Suprapubic skin (tissue), 3 donors: ENCODE results near the gene MEGF9.

Experiments used
- POLR2A ChIP-seq, 2 donors: fragments of 450-650 bp; IDR thresholded peaks; one replicate each; pipeline ENCODE4 v1.6.1; 2017; ENCODE audit warnings: antibody characterized with exemption in 2 of 2, mild to moderate bottlenecking in 2 of 2, moderate library complexity in 2 of 2
- TF ChIP-seq, protein P1 (sequence below), 2 donors: fragments of 200-600 bp in 1 of 2; fragments of 450-650 bp in 1 of 2; sonication (generic) in 1 of 2; IDR thresholded peaks; one replicate each; pipeline ENCODE4 v1.5.1; 2016 to 2019; ENCODE audit warnings: antibody characterized with exemption in 2 of 2, mild to moderate bottlenecking in 1 of 2, moderate library complexity in 1 of 2

DNA sequence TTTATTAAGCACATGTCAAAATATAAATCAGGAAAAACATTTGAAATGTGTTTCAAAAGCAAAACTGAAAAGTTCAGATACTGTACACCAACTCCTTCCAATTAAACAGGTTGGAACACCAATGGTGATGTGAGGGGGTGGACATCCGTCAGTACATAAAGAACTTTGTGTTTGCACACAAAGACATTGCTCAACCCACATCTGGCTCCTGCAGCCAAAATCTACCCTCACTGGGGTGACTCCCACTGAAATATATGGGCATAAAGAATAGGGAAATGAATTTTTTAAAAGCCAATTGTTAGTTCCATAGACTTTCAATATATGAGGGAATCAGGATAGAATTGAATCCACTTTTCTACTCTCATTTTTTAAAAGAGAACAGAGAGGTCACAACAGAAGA lies 63.9 kb downstream of the MEGF9 start:
- TF ChIP-seq, protein P1, sequence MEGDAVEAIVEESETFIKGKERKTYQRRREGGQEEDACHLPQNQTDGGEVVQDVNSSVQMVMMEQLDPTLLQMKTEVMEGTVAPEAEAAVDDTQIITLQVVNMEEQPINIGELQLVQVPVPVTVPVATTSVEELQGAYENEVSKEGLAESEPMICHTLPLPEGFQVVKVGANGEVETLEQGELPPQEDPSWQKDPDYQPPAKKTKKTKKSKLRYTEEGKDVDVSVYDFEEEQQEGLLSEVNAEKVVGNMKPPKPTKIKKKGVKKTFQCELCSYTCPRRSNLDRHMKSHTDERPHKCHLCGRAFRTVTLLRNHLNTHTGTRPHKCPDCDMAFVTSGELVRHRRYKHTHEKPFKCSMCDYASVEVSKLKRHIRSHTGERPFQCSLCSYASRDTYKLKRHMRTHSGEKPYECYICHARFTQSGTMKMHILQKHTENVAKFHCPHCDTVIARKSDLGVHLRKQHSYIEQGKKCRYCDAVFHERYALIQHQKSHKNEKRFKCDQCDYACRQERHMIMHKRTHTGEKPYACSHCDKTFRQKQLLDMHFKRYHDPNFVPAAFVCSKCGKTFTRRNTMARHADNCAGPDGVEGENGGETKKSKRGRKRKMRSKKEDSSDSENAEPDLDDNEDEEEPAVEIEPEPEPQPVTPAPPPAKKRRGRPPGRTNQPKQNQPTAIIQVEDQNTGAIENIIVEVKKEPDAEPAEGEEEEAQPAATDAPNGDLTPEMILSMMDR (IDR thresholded peaks at IDR 0.05): no peak
- TF ChIP-seq POLR2A (IDR thresholded peaks at IDR 0.05): no peak
